ELF-1 (cell line): ENCODE measurements around the gene DPEP1.
"Not testable (repeated sequence)": the region's sequence is repeated elsewhere in the genome, so short reads cannot be mapped to it uniquely, and the experiment has no call there.

Experiments
- DNase-seq: peaks from one replicate; pipeline ENCODE4 v3.0.0-alpha.2; 2016; ENCODE audit warnings: low read depth, low spot score

DPEP1 gene

DNA sequence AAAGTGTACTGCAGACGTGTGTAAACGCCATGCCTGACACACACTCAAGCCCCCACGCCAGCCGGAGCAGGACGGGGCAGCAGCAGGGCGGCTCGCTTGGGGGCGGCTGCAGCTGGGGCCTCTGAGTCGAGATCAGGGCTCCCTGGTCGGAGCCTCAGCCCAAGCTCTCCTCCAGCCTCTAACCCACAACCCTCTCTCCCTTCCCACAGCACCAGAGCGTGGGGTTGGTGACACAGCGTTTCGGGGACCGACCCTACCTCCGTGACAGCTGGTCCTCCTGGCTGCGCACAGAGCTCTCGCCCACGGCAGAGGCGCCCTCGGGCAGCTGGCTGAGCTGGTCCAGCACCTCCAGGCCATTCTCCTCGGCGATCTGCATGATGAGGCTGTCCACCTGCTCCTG, 32.8 kb downstream of the DPEP1 start:
- no peak for DNase-seq

DNA sequence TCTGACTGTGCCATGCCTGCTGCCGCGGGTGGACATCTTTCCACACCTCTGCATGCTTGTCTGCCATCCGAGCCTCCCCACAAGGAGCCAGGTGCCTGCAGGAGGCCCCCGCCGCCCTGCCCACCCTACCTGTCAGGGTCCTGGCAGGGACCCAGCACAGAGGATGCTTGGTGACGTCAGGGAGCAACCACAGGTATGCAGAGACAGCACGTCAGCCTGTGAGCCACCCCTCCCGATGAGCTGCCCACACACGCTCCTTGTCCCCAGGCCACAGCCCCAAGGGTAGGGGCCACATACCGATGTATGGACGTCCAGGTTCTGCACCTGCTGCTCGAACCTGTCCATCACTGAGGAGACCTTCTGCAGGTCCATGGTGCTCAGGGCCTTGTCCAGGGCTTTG, 33.5 kb downstream of the DPEP1 start:
- no peak for DNase-seq

DNA sequence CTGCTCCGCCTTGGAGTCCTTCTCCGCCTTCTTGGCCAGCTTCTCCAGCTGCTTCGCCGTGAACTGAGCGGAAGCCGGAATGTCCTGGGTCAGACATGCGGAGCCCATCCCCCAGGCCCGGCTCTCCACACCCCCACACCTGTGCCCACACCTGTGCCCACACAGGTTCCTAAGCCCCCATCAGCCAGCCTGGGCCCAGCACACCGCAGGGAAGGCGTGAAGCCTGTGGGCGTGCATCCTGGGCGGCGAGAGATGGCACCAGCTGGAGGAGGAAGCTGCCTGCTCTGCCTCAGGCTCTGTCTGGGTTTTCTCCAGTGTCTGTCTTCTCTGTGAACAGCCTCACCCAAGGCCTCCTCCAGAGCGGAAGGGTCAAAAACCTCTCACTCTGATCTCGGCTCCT, 38.1 kb downstream of the DPEP1 start:
- DNase-seq = no peak

DNA sequence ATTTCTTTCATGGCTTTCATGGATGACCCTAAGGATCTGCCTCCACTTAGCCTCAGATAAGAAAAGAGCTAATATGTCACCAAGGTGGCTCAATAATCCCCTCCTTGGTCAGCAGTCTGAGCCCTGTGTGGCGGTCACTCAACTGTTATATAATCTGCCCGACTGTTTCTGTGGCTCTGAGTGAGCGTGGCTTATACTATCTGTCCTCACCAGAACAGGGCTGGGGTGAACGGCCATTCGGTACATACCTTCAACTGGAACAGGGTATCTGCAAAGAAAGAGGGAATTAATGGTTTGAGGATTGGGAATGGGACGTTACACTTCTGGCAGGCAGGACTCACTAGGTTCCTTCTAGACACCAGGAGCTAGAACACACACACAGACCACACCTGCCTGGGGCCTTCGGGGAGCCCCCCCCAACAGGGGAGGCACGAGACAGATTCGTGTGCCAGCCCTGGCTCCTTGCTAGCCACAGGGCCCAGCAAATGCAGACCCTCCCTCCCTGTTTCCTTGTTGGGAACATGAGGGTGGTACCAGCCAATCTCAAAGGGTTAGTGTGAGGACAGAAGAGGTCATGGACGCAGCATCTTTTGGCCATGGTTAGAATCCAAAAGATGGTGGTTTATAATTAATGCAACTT, 40.3 kb downstream of the DPEP1 start:
- DNase-seq = no peak

DNA sequence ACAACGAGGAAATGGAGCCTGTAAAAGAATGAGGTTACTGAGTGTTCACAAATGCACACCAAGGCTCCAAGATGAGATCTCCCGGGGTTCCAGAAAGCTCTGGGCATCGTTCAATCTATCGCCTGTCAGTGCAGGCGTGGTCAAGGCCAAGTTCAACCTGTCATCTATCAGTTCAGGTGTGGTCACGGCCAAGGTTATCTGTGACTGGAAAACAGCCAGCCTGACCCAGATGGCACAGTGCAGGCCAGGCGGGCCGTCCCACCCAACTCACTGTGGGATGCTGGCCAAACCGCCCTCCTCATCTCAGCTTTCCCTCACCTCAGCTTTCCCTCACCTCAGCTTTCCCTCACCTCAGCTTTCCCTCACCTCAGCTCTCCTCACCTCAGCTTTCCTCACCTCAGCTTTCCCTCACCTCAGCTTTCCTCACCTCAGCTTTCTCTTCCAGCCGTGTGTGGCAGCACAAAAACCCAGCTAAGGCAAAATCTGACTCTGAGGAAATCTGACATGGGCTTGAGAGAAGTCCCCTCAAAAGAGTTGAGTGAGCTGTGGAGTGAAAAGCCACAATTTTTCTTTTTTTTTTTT, 41.7 kb downstream of the DPEP1 start:
- DNase-seq = no peak

- DNase-seq = no peak
These were observed 43.1 kb downstream of the DPEP1 start for GRCh38 chr16:89656435-89657121.

DNA sequence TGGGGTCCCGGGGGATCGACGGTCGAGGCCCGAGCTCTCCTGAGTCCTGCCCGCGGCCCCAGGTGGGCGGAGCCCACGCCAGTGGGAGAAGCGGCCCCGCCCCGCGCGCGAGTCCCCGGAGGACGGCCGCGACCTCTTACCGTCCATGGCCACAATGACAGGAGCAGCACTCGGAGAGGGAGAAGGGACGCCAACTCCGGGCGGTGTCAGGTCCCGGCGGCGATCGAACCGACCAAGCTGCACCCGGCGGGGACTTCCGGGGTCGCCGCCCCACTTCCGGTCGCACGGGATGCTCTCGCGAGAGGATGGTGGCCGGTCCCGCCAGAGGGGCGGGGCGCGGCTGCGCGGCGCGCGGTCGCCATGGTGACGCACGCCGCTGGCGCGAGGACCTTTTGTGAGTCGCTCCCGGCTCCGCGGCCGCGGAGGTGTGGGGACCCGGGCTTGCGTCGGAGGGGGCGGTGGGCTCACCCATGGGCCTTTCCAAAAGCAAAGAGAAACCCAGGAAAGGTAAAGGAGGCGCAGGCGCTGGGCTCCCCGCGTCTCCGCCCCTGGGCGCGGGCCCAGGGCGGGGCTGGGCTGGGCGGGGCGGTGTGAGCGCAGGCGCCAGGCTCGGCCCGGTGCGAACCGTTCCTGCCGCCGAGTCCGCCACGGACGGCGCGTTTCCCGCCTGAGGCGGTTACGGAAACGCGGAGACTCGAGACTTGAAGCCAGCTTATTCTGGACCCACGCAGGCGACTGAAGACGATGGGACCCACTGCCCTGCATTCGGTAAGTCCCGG, 44.2 kb downstream of the DPEP1 start, which contains the start of the genes CHMP1A and SPATA33:
Gene CHMP1A (minus strand): TSS at position 267 of the 779 bp plus-strand sequence. CDS start 120 bp downstream, at position 147.
Gene SPATA33 (plus strand): TSS at position 395 of the 779 bp plus-strand sequence. CDS start 76 bp downstream, at position 471.
- peak; percentile 96 for DNase-seq

GRCh38 chr16:89658221-89658879, 44.9 kb downstream of the DPEP1 start:
- peak; percentile 53 for DNase-seq

DNA sequence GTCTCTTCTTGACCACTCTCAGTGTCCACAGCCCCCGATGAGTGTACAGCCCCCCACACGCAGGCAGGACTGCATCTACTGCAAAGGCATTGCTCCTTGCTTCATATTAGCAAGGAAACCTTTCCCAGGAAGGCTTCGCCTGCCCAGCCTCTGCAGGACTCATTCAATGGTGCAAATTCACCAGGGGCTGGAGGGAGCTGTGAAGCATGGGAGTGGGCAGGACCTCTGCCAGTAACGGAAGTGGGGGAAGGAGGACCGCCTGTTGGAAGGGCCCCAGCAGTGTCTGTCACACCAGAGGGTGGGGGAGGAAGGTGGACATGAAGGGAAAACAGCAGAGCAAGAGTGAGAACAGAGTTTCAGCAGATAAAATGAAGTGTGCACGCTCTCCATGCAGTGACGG, 46.7 kb downstream of the DPEP1 start:
- no peak for DNase-seq

- DNase-seq = no peak
These were observed 47.8 kb downstream of the DPEP1 start for GRCh38 chr16:89661215-89661614.

- DNase-seq = not testable (repeated sequence)
These were observed 50.8 kb downstream of the DPEP1 start for GRCh38 chr16:89664238-89664637.

DNA sequence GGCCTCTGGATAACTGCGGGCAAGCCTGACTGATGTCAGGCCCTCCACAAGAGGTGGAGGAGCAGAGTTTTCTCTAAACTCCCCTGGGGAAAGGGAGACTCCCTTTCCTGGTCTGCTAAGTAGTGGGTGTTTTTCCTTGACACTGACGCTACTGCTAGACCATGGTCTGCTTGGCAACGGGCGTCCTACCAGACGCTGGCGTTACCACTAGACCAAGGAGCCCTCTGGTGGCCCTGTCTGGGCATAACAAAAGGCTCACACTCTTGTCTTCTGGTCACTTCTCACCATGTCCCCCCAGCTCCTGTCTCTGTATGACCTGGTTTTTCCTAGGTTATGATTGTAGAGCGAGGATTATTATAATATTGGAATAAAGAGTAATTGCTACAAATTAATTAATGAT, 53.6 kb downstream of the DPEP1 start:
- peak; percentile 60 for DNase-seq

DNA sequence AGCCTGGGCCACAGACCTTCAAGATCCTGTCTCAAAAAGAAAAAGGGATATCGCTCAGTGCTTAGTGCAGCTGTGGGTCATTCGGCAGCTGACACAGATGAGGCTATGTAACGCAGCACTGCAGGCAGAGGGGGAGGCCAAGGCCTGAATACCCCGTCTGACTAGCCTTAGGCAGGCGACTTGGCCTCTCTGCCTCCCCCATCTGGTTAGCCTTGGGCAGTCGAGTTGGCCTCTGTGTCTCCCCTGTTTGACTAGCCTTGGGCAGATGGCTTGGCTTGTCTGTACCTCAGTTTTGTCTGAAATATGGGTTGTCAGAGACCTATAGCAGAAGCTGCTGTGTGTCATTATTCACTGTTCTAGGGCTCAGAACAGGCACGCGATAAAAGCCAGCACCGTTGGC, 54.2 kb downstream of the DPEP1 start:
- DNase-seq = no peak

- no peak for DNase-seq
These were observed 55.3 kb downstream of the DPEP1 start for GRCh38 chr16:89668790-89669158.

GRCh38 chr16:89669755-89670154, 56.3 kb downstream of the DPEP1 start:
- DNase-seq = no peak

DNA sequence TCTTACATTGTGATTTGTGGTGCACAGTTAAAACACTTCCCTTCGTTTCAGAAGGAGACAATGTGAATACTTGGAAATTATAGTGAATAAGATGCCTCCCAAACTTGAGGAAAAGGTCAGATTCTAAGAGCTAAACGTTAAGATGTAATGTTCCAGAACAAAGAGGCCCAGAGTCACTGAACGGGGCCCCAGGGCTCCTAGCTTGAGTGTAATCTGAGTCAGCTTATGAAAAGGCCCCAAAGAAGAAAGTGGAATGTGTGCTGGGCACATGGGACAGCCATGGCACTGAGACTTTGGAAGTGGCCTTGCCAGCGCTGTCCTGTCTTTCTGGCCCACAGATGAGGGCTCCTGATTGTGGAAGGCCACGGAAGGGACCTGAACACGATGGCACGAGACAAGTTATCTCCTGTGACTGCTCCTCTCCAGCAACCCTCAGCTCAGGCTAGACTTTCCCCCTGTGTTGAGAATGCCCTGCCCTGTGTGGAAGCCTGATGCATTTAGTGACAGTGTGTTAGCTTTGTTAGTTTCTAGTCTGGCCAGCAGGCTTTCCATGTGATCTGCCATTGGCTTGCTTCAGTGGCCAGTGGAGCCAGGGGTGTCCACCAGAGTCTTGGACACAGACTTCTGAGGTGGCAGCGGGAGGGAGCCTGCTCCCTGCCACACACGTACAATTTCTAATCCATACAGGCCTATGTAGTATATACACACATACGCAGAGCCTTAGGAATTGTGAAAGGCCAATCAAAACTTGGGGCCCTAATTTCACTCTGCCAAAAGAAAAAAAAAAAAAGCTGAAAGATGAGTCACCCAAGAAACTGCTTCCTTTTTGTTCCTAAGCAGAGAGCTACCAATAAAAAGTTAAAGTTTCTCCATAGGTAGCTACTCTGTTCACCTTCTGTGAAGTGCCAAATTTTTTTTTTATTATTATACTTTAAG, 57.3 kb downstream of the DPEP1 start:
- DNase-seq = no peak

GRCh38 chr16:89671565-89671964, 58.1 kb downstream of the DPEP1 start:
- DNase-seq = not testable (repeated sequence)

DNA sequence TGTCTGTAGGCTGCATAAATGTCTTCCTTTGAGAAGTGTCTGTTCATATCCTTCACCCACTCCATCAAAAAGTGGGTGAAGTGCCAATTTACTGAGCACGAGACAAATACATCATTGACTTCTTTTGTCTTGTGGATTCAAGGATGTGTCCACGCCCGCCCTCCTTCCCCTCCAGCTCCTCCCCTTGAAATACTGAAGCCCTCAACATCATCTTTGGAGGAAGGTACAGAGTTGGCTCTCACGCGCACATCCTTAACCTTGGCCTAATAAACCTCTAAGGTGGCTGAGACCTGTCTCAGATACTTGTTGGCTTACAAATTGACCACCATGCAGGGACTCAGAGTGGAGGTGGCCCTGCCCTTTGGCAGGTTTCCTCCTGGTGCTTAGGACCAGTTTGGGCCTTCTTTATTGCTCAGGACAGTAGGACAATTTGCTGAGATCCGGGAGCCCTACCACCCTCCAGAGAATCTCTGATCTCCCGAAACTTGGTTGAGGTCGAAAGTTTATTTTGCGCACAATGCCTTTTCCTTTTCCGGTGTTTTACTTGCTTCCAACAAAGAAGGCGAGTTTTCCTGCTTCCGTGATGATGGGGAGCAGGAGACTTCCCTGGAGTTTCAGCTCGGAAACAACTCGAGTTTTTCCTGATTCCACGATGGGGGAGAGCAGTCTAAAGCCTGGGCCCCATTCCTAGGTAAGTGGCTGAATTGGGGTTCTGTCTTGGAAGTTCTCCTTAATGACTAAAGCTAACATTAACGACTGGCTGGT, 58.9 kb downstream of the DPEP1 start:
- DNase-seq = no peak

GRCh38 chr16:89678258-89678657, 64.8 kb downstream of the DPEP1 start:
- DNase-seq = no peak

- no peak for DNase-seq
These were observed 72.5 kb downstream of the DPEP1 start for GRCh38 chr16:89685916-89686315.
